ENCODE results near the gene ANKRD52. TPM values are rescaled to one million over a fixed set of nuclear protein-coding genes. Genes with fewer than 3 reads are reported as not detected.

ANKRD52 gene
- total and polyA plus RNA-seq, 7 donors, result 5.7 to 37.5 (median 19.4) TPM

DNA sequence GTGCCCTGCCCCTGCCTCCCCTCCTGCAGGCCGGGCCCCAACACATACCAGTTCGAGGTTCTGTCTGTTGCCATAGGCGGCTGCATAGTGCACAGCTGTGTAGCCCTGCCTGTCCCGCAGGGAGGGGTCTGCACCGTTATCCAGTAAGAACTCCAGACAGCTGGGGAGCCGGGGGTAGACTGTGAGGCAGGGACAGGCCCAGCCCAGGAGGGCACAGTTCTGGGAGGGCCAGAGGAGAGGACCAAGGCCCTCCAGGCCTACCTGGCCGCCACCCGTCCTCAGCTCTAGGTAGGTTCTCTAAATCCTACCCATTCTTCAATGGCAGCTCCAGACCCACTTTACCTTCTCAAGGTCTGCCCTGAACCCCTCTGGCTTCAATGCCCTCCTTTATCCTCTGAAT is 9.5 kb downstream of the ANKRD52 start:
- DNase-seq, result no peak
- Histone ChIP-seq H3K27me3 (ENCODE audit: insufficient read depth in 3 of 3, low read length in 2 of 3) (no peaks in the 10 kb centered on the region), H3K9me3 (no peaks in the 10 kb centered on the region), H3K36me3 (ENCODE audit: insufficient read depth in 1 of 2, low read depth in 1 of 2) (peaks cover 15 to 100% of the 10 kb centered on the region in 2 donors), H3K4me3 (no peak overlapping the region), H3K4me1 (no peaks in the 10 kb centered on the region), H3K27ac (no peak overlapping the region)
- peak in 1 of 4 donors; percentile 4 for ATAC-seq
- TF ChIP-seq, protein P1, sequence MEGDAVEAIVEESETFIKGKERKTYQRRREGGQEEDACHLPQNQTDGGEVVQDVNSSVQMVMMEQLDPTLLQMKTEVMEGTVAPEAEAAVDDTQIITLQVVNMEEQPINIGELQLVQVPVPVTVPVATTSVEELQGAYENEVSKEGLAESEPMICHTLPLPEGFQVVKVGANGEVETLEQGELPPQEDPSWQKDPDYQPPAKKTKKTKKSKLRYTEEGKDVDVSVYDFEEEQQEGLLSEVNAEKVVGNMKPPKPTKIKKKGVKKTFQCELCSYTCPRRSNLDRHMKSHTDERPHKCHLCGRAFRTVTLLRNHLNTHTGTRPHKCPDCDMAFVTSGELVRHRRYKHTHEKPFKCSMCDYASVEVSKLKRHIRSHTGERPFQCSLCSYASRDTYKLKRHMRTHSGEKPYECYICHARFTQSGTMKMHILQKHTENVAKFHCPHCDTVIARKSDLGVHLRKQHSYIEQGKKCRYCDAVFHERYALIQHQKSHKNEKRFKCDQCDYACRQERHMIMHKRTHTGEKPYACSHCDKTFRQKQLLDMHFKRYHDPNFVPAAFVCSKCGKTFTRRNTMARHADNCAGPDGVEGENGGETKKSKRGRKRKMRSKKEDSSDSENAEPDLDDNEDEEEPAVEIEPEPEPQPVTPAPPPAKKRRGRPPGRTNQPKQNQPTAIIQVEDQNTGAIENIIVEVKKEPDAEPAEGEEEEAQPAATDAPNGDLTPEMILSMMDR (IDR thresholded peaks at IDR 0.05), result no peak
- 82 to 92% (median 89%) methylated on average over 8 of the region's 8 CpGs for WGBS, 3 donors
- intact Hi-C loops (cut with DNase I), result no loop called here

DNA sequence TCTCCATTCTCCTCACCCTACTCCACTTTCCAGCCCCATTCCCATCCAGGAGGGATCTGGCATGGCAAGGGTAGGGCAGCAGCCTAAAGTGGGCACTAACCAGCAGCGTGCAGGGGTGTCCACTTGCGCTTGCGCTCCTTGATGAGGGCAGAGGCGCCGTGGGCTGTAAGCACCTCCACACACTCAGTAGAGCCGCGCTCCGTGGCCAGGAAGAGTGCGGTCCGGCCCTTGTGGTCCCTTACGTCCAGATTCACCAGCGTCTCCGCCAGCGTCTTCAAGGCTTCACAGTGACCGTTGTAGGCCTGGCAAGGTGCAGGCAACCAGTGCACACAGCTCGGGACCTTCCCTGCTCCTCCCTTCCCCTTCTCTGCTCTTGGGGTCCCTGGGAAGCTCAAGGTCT is 10.3 kb downstream of the ANKRD52 start:
- 89 to 92% (median 91%) methylated on average over 15 to 16 of the region's 16 CpGs for WGBS, 3 donors
- H3K4me3 ChIP-seq, result no peak overlapping the region
- DNase-seq (no peak), ATAC-seq (peak in 1 of 4 donors; percentile 18)
- peaks cover 15 to 100% of the 10 kb centered on the region in 2 donors for H3K36me3 ChIP-seq (ENCODE audit: insufficient read depth in 1 of 2, low read depth in 1 of 2)
- no peaks in the 10 kb centered on the region for H3K9me3 ChIP-seq
- TF ChIP-seq, protein P1 (IDR thresholded peaks at IDR 0.05), result no peak
- intact Hi-C loops (cut with DNase I), result no loop called here
- H3K4me1 ChIP-seq, result no peaks in the 10 kb centered on the region
- H3K27ac ChIP-seq, result no peak overlapping the region
- no peaks in the 10 kb centered on the region for H3K27me3 ChIP-seq (ENCODE audit: insufficient read depth in 3 of 3, low read length in 2 of 3)

DNA sequence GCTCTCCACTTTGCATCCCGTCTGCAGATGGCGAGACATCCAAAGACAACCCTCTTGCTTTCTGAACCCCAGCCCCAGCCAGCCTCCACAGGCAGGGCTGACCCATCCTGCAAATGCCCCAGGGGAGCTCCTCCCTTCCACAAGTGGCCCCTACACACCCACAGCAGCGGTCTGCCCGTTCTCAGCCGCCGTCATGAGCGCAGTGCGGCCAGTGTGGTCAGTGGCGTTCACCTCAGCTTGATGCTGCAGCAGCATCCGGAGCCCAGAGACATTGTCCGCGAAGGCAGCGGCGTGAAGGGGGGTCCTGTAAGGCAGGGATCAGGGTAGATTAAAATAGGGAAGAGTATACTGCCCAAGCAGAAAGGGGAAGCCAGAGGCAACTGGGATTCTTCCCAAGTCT is 13.7 kb downstream of the ANKRD52 start:
- intact Hi-C loops (cut with DNase I), result no loop called here
- no peak for DNase-seq
- 89 to 93% (median 92%) methylated on average over 14 of the region's 14 CpGs for WGBS, 3 donors
- Histone ChIP-seq H3K27ac (no peak overlapping the region), H3K27me3 (ENCODE audit: insufficient read depth in 3 of 3, low read length in 2 of 3) (no peaks in the 10 kb centered on the region), H3K4me3 (no peak overlapping the region), H3K36me3 (ENCODE audit: insufficient read depth in 1 of 2, low read depth in 1 of 2) (peaks cover 18 to 100% of the 10 kb centered on the region in 2 donors), H3K9me3 (no peaks in the 10 kb centered on the region), H3K4me1 (no peaks in the 10 kb centered on the region)
- TF ChIP-seq, protein P1 (IDR thresholded peaks at IDR 0.05), result no peak
- no peak for ATAC-seq

DNA sequence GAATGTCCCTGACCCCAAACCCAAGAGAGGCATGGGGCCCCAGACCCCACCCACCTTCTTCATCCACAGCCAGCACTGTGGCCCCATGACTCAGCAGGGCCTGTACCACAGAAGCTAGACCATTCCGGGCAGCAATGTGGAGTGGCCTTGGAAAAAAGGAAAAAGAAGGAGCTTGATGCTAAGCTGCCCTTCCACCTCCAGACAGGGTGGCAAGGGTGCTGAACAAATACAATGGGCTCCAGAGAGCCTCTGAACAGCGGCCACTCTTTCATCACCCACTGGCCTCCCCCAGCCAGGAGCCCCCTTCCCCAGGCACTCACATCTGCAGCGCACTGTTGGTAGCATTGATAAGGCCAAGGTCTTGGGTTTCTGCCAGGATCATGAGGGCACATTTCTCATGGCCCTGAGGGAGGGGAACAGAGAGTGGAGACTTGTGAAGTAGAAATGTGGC is 14.4 kb downstream of the ANKRD52 start:
- TF ChIP-seq, protein P1 (IDR thresholded peaks at IDR 0.05), result no peak
- Histone ChIP-seq H3K27ac (no peak overlapping the region), H3K9me3 (no peaks in the 10 kb centered on the region), H3K4me1 (no peaks in the 10 kb centered on the region), H3K4me3 (no peak overlapping the region), H3K27me3 (ENCODE audit: insufficient read depth in 3 of 3, low read length in 2 of 3) (no peaks in the 10 kb centered on the region), H3K36me3 (ENCODE audit: insufficient read depth in 1 of 2, low read depth in 1 of 2) (peaks cover 17 to 100% of the 10 kb centered on the region in 2 donors)
- intact Hi-C loops (cut with DNase I), result no loop called here
- no peak for DNase-seq
- WGBS, 3 donors, result 77 to 80% (median 79%) methylated on average over 3 of the region's 3 CpGs
- no peak for ATAC-seq

DNA sequence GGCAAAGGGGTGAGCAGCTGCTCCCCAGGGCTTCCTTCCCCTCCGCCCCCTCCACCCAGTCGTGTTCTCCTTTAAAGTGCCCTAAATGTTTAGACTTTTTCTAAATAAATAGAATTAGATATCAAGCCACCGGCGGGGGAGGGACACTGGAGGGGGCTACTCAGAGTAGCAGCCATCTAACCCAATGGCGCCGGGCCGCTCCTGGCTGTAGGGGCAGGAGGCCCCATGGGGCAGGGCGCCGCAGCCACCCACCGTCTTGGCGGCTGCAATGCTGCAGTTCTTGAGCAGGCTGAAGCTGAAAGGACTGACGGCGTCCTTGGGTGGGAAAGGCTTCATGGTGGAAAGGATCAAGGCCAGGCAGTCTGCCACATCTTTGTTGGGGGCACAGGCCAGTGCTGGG is 15.2 kb downstream of the ANKRD52 start:
- intact Hi-C loops (cut with DNase I), result no loop called here
- Histone ChIP-seq H3K27me3 (ENCODE audit: insufficient read depth in 3 of 3, low read length in 2 of 3) (no peaks in the 10 kb centered on the region), H3K4me3 (no peak overlapping the region), H3K4me1 (no peaks in the 10 kb centered on the region), H3K27ac (no peak overlapping the region), H3K9me3 (no peaks in the 10 kb centered on the region), H3K36me3 (ENCODE audit: insufficient read depth in 1 of 2, low read depth in 1 of 2) (peaks cover 15 to 94% of the 10 kb centered on the region in 2 donors)
- ATAC-seq (no peak), DNase-seq (peak in 1 of 2 donors; percentile 50)
- TF ChIP-seq, protein P1 (IDR thresholded peaks at IDR 0.05), result no peak
- WGBS, 3 donors, result 84 to 94% (median 90%) methylated on average over 13 of the region's 13 CpGs

Measured in psoas muscle (tissue), 8 donors.